Neural cell (in vitro differentiated cells): ENCODE results near the gene CHP2. TPM values are rescaled to one million over a fixed set of nuclear protein-coding genes. Genes with fewer than 3 reads are reported as not detected.
"Not testable (repeated sequence)": the region's sequence is repeated elsewhere in the genome, so short reads cannot be mapped to it uniquely, and the experiment has no call there.

ENCODE experiments used
- H2AFZ ChIP-seq: fragments of 200-600, 300-800 bp; sonication (generic), shearing (Covaris generic); 2 replicates; pipeline ENCODE4 v1.6.0; 2014; ENCODE audit warnings: low read depth, mild to moderate bottlenecking, antibody characterized with exemption, low read length, moderate library complexity
- H3F3A ChIP-seq: fragments of 200-600 bp; shearing (Covaris generic); 2 replicates; pipeline ENCODE4 v1.6.1; 2016; ENCODE audit warnings: mild to moderate bottlenecking, moderate library complexity, mixed read lengths, antibody characterized with exemption, low read length; ENCODE audit not compliant: insufficient read depth, poor library complexity, severe bottlenecking
- H3K27ac ChIP-seq: fragments of 200-600, 300-800 bp; sonication (generic), shearing (Covaris generic); 2 replicates; pipeline ENCODE4 v1.5.1; 2014; ENCODE audit warnings: mild to moderate bottlenecking, low read length, moderate library complexity
- H3K27me3 ChIP-seq: fragments of 300-800, 200-600 bp; sonication (generic), shearing (Covaris generic); 2 replicates; pipeline ENCODE4 v1.6.0; 2014; ENCODE audit warnings: mild to moderate bottlenecking, low read depth, low read length, moderate library complexity; ENCODE audit not compliant: insufficient read depth
- H3K36me3 ChIP-seq: fragments of 300-800, 200-600 bp; sonication (generic), shearing (Covaris generic); 2 replicates; pipeline ENCODE4 v1.5.1; 2014; ENCODE audit warnings: mild to moderate bottlenecking, antibody characterized with exemption, low read length, moderate library complexity; ENCODE audit not compliant: insufficient read depth
- H3K4me2 ChIP-seq: fragments of 300-800, 200-600 bp; sonication (generic), shearing (Covaris generic); 2 replicates; pipeline ENCODE4 v1.6.0; 2014; ENCODE audit warnings: mild to moderate bottlenecking, low read length
- H3K4me3 ChIP-seq: fragments of 300-800, 200-600 bp; sonication (generic), shearing (Covaris generic); 2 replicates; pipeline ENCODE4 v1.5.1; 2014; ENCODE audit warnings: mild to moderate bottlenecking, low read length, moderate library complexity
- H3K79me2 ChIP-seq: fragments of 200-600 bp; shearing (Covaris generic); replicated peaks from 2 replicates; pipeline ENCODE4 v1.6.0; 2014; ENCODE audit warnings: mild to moderate bottlenecking, low read length, moderate library complexity; ENCODE audit not compliant: insufficient read depth
- H3K9ac ChIP-seq: fragments of 300-800, 200-600 bp; sonication (generic), shearing (Covaris generic); 2 replicates; pipeline ENCODE4 v1.6.1; 2016; ENCODE audit warnings: mild to moderate bottlenecking, low read length, mixed read lengths
- H3K9me2 ChIP-seq: fragments of 200-600 bp; shearing (Covaris generic); 2 replicates; pipeline ENCODE4 v1.6.1; 2016; ENCODE audit warnings: mild to moderate bottlenecking, low read length, mixed read lengths; ENCODE audit not compliant: insufficient read depth
- H3K9me3 ChIP-seq: fragments of 200-600, 300-800 bp; sonication (generic), shearing (Covaris generic); 2 replicates; pipeline ENCODE4 v1.6.1; 2016; ENCODE audit warnings: mild to moderate bottlenecking, mixed run types, low read length, moderate library complexity, mixed read lengths
- H4K20me1 ChIP-seq: fragments of 200-600 bp; shearing (Covaris generic); 2 replicates; pipeline ENCODE4 v1.6.1; 2016; ENCODE audit warnings: mild to moderate bottlenecking, mixed run types; ENCODE audit not compliant: insufficient read depth
- CTCF ChIP-seq: fragments of 450-650 bp; IDR thresholded peaks from 2 replicates; pipeline ENCODE4 v1.5.1; 2014; ENCODE audit warnings: antibody characterized with exemption, mild to moderate bottlenecking, moderate library complexity; ENCODE audit not compliant: poor library complexity, severe bottlenecking
- EP300 ChIP-seq: fragments of 450-650 bp; conservative IDR thresholded peaks from 2 replicates; pipeline ENCODE4 v1.6.1; 2014; ENCODE audit warnings: antibody characterized with exemption, mild to moderate bottlenecking, moderate library complexity; ENCODE audit not compliant: poor library complexity, severe bottlenecking
- EZH2 ChIP-seq: fragments of 200-600, 300-800 bp; shearing (Covaris generic), sonication (generic); IDR thresholded peaks from 2 replicates; pipeline ENCODE4 v1.6.1; 2014; ENCODE audit warnings: antibody characterized with exemption, low read length, borderline replicate concordance, mild to moderate bottlenecking; ENCODE audit not compliant: insufficient read depth, poor library complexity, severe bottlenecking
- MXI1 ChIP-seq: fragments of 450-650 bp; conservative IDR thresholded peaks from 2 replicates; pipeline ENCODE4 v1.6.1; 2014; ENCODE audit warnings: antibody characterized with exemption, mild to moderate bottlenecking; ENCODE audit not compliant: poor library complexity, severe bottlenecking
- POLR2AphosphoS5 ChIP-seq: IDR thresholded peaks from 2 replicates; pipeline ENCODE4 v1.6.1; 2012
- RAD21 ChIP-seq: fragments of 450-650 bp; conservative IDR thresholded peaks from 2 replicates; pipeline ENCODE4 v1.6.1; 2014; ENCODE audit warnings: antibody characterized with exemption, mild to moderate bottlenecking, moderate library complexity
- SMC3 ChIP-seq: fragments of 450-650 bp; conservative IDR thresholded peaks from 2 replicates; pipeline ENCODE4 v1.6.1; 2014; ENCODE audit warnings: antibody characterized with exemption, mild to moderate bottlenecking, moderate library complexity; ENCODE audit not compliant: poor library complexity
- TAF1 ChIP-seq: IDR thresholded peaks from 2 replicates; pipeline ENCODE4 v1.6.1; 2012; ENCODE audit warnings: low read depth
- polyA plus RNA-seq: library from polyadenylated mRNA; depleted of rRNA; stranded (reverse); fragments of >200 nt; gene quantifications from 2 replicates; pipeline ENCODE4 v1.2.3, GENCODE V29; 2014
- TF ChIP-seq, protein P1 (sequence below): IDR thresholded peaks from 2 replicates; pipeline ENCODE4 v1.6.1; 2012; ENCODE audit warnings: borderline replicate concordance

The CHP2 gene
- polyA plus RNA-seq, 1 donor from 2014 or later: not detected

DNA sequence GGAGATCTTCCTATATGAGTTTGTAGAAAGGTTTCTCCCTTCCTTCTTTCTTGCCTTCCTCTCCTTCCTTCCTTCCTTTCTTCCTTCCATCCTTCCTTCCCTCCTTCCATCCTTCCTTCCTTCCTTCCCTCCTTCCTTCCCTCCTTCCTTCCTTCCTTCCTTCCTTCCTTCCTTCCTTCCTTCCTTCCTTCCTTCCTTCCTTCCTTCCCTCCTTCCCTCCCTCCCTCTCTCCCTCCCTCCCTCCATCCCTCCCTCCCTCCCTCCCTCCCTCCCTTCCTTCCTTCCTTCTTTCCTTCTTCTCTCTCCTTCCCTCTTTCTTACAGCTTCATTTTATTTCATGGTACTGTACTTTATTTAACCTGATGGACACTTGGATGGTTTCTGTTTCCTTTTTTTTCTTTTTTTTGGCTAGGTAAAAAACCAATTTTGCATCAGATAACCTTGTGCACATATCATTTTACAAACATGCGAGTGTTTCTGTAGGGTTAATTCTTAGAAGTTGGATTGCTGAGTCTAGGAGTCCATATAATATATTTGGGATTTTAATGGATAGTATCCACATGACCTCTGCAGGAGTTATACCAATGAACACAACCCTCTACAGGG lies 17.3 kb upstream of the CHP2 start:
- not testable (repeated sequence) for H3K9ac ChIP-seq, H4K20me1 ChIP-seq, H3K27ac ChIP-seq, H3F3A ChIP-seq, H3K36me3 ChIP-seq, H2AFZ ChIP-seq, H3K9me2 ChIP-seq, H3K4me3 ChIP-seq, H3K79me2 ChIP-seq, H3K9me3 ChIP-seq, H3K4me2 ChIP-seq, H3K27me3 ChIP-seq

DNA sequence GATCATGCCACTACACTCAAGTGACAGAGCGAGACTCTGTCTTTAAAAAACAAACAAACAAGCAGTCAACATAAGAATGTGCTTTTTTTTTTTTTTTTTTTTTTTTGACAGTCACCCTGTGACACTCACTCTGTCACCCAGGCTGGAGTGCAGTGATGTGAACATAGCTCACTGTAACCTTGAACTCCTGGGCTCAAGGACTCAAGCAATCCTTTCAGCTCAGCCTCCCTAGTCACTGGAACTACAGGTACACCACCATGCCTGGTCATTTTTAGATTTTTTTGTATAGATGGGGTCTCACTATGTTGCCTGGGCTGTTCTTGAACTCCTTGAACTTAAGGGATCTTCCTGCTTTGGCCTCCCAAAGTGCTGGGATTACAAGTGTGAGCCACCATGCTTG lies 15.3 kb upstream of the CHP2 start:
- Histone ChIP-seq H3K9ac (no peak overlapping the region), H3K36me3 (no peaks in the 10 kb centered on the region), H3K4me2 (no peak overlapping the region), H2AFZ (no peak overlapping the region), H3K9me2 (no peaks in the 10 kb centered on the region), H3K27me3 (no peaks in the 10 kb centered on the region), H3K27ac (no peak overlapping the region), H3K9me3 (no peaks in the 10 kb centered on the region), H3K4me3 (no peak overlapping the region), H3F3A (no peaks in the 10 kb centered on the region), H3K79me2 (no peaks in the 10 kb centered on the region), H4K20me1 (no peaks in the 10 kb centered on the region)
- TF ChIP-seq POLR2AphosphoS5 (no peak), CTCF (no peak), TAF1 (no peak), SMC3 (no peak), EP300 (no peak), EZH2 (no peak), MXI1 (no peak), RAD21 (no peak)
- TF ChIP-seq, protein P1, sequence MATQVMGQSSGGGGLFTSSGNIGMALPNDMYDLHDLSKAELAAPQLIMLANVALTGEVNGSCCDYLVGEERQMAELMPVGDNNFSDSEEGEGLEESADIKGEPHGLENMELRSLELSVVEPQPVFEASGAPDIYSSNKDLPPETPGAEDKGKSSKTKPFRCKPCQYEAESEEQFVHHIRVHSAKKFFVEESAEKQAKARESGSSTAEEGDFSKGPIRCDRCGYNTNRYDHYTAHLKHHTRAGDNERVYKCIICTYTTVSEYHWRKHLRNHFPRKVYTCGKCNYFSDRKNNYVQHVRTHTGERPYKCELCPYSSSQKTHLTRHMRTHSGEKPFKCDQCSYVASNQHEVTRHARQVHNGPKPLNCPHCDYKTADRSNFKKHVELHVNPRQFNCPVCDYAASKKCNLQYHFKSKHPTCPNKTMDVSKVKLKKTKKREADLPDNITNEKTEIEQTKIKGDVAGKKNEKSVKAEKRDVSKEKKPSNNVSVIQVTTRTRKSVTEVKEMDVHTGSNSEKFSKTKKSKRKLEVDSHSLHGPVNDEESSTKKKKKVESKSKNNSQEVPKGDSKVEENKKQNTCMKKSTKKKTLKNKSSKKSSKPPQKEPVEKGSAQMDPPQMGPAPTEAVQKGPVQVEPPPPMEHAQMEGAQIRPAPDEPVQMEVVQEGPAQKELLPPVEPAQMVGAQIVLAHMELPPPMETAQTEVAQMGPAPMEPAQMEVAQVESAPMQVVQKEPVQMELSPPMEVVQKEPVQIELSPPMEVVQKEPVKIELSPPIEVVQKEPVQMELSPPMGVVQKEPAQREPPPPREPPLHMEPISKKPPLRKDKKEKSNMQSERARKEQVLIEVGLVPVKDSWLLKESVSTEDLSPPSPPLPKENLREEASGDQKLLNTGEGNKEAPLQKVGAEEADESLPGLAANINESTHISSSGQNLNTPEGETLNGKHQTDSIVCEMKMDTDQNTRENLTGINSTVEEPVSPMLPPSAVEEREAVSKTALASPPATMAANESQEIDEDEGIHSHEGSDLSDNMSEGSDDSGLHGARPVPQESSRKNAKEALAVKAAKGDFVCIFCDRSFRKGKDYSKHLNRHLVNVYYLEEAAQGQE: no peak
